ENCODE results near the gene CATSPERD.
"Not testable (repeated sequence)": the region's sequence is repeated elsewhere in the genome, so short reads cannot be mapped to it uniquely, and the experiment has no call there.

The CATSPERD gene

DNA sequence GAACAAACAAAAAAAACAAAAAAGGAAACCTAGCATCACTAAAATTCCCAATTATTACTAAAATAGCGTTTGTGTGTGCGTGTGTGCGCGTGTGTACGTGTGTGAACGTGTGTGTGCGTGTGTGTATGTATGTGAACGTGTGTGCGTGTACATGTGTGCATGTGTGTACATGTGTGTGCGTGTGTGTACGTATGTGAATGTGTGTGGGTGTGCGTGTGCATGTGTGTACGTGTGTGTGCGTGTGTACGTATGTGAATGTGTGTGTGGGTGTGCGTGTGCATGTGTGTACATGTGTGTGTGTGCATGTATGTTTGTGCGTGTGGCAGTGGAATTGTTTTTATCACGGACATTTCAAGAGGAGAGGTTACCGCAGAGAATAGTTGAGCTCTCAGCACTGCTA is 21.6 kb downstream of the CATSPERD start:
- DNase-seq (ENCODE audit: low spot score) = no peak

DNA sequence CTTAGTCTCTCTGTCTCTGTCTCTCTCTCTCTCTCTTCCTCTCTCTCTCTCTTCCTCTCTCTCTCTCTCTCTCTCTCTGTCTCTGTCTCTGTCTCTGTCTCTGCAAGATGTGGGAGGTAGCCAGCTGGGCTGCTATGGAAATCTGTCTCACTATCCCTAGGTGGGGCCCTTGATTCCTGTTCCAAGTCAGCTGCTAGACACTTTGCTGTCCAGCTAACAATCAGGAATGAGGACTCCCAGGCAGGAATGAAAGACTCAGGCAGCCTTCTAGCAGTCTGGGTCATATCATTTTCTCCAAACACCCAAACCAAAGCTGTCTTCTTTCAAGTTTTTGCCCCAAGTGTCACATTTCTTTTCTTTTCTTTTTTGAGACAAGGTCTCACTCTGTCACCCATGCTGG is 23.2 kb downstream of the CATSPERD start:
- DNase-seq (ENCODE audit: low spot score) = no peak

DNA sequence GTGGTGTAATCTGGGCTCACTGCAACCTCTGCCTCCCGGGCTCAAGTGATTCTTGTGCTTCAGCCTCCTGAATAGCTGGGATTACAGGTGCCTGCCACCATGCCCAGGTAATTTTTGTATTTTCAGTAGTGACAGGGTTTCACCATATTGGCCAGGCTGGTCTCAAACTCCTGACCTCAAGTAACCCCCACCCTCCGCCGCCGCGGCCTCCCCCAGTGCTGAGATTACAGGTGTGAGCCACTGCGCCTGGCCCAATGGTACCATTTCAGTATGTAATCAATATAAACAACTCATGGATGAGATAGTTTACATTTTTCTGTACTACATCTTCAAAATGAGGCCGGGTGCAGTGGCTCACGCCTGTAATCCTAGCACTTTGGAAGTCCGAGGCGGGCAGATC is 24.6 kb downstream of the CATSPERD start:
- DNase-seq (ENCODE audit: low spot score) = not testable (repeated sequence)

DNA sequence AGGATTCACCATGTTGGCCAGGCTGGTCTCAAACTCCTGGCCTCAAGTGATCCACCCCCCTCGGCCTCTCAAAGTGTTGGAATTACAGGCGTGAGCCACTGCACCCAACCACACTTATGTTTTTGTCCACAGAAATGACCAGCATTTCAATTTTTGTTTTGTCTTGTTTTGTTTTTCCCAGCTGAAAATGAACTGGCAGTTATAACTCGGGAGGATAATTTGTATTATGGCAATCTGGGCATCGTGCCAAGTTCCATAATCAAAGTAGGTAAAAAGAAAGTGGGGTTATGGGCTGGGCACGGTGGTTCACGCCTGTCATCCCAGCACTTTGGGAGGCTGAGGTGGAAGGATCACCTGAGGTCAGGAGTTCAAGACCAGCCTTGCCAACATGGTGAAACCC is 28.5 kb downstream of the CATSPERD start:
- DNase-seq (ENCODE audit: low spot score) = not testable (repeated sequence)

DNA sequence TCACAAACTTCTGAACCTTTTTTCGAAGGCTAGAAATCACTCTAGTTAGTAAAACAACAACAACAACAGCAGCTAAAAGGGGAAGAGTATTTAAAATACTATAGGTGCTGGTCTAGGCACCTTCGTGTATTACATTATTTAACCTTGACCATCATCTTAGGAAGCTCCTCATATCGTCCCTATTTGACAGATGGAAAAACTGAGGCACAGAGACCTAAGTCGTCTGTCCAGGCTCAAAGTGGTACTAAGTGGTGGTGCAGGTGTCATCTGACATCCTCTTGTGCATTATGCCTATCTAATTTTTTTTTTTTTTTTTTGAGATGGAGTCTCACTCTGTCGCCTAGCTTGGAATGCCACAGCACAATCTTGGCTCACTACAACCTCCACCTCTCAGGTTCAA is 29.1 kb downstream of the CATSPERD start:
- DNase-seq (ENCODE audit: low spot score) = no peak

DNA sequence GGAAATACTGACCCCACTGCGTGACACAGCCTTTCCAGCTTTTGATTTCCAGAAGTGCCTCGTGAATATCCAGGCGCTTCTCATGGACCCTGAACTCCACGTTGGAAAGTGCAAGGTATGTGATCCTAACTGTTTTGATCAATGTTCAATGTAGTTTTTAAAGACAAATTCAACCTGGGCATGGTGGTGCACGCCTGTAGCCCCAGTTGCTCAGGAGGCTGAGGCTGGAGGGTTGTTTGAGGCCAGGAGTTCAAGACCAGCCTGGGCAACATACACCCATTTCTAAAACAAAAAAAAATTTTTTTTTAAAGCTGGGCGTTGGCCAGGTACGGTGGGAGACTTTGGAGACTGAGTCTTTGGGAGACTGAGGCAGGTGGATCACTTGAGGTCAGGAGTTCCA is 31.3 kb downstream of the CATSPERD start:
- DNase-seq (ENCODE audit: low spot score) = no peak

DNA sequence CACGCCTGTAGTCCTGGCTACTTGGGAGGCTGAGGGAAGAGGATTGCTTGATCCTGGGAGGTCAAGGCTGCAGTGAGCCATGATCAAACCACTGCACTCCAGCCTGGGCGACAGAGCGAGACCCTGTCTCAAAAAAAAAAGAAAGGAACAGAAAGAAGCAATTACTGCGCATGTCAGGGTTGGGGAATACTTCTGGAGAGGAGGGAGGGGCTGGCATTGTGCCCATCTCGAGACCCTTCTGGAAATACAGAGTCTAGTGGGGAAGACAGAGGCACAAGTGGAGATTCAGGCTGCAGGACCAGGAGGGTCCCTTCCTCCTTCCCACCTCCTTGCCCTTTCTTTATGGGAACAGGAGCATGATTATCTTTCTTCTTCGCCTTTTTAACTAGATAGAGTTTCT is 33.3 kb downstream of the CATSPERD start:
- no peak for DNase-seq (ENCODE audit: low spot score)

DNA sequence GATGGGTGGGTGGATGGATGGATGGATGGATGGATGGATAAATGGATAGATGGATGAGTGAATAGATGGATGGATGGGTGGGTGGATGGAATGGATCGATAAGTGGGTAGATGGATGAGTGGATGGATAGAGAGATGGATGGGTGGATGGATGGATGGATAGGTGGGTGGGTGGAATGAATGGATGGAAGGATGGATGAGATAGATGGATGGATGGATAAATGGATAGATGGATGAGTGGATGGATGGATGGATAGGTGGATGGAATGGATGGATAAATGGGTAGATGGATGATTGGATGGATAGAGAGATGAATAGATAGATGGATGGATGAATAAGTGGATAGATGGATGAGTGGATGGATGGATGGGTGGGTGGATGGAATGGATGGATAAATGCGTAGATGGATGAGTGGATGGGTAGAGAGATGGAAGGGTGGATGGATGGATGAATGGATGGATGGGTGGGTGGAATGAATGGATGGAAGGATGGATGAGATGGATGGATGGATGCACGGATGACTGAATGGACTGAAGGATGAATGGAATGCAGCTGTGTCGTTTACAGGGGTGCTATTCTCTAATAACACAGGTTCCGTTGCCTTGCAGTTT is 42.3 kb downstream of the CATSPERD start:
- no peak for DNase-seq (ENCODE audit: low spot score)

DNA sequence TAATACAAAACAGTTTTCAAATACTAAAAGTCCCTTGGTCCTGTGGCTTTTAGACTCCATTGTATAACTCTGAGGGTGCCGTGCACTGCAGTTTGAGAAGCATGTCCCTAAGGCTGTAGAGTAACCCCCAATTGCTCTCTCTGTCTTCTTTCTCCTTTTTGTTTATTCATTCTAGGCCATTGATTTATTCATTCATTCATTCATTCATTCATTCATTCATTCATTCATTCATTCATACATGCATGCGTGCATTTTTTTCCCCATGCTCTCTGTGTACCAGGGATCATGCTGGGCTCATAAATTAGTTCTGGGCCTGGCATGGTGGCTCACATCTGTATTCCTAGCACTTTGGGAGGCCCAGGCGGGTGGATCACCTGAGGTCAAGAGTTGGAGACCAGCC is 44.8 kb downstream of the CATSPERD start:
- DNase-seq (ENCODE audit: low spot score) = no peak

DNA sequence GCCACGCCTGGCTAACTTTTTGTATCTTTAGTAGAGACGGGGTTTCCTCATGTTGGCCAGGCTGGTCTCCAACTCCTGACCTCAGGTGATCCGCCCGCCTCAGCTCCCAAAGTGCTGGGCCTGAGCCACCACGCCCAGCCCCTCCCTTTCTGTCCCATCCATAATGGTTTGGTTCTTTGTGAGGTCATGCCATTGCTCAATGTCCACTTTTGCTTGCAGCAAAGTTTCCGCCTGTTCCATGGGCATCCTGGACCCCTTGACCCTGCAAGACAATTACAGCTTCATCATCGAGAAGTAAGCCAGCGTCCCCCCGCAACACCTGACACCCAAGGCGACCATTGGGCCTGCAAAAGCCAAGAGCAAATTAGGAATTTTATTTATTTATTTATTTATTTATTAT is 47.5 kb downstream of the CATSPERD start:
- no peak for DNase-seq (ENCODE audit: low spot score)

DNA sequence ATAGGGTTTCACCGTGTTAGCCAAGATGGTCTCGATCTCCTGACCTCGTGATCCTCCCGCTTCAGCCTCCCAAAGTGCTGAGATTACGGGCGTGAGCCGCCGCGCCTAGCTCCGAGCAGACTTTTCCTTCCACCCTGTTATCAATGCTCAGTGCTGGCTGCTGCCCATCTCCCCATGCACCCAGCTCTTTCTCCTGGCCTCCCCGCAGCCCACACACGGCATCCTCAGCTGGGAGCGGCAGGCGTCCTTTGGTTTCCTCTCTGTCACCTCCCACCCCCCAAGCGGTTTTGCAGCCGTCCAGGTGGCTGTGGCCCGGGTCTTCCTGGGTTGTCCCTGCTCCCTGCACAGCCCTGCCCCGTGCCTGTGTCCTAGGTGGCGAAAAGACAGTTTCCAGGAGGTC is 52.0 kb downstream of the CATSPERD start:
- DNase-seq (ENCODE audit: low spot score) = no peak

DNA sequence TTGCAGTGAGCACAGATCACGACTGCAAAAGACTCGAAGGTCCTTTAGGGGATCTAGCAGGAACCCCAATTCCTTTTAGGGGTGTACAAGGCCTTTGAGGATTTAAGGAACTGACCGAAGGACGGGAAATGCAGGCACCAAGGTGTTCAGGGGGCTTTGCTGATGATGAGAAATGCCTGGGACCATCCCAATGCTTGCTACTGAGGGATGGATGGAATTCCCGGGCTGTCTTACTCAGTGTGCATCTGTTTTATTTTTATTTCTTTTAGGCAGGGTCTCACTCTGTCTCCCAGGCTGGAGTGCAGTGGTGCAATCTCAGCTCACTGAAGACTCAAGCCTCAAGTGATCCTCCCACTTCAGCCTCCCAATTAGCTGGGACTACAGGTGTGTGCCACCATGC is 52.8 kb downstream of the CATSPERD start:
- DNase-seq (ENCODE audit: low spot score) = no peak

DNA sequence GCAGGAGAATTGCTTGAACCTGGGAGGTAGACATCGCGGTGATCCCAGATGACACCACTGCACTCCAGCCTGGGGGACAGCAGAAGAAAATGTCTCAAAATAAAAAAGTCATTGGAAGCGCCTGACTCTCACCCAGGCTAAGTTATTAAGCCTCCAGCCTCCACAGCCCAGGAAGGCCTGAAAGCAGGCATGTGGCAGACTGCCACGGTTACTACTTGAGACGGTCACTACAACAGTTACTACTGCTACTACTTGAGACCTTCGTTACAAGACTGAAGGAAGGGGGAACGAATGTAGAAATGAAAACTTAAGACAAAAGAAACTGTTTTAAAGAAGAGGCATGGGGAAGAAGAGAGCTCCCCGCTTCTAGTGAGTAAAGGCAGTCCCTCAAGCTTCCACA is 54.5 kb downstream of the CATSPERD start:
- no peak for DNase-seq (ENCODE audit: low spot score)

DNA sequence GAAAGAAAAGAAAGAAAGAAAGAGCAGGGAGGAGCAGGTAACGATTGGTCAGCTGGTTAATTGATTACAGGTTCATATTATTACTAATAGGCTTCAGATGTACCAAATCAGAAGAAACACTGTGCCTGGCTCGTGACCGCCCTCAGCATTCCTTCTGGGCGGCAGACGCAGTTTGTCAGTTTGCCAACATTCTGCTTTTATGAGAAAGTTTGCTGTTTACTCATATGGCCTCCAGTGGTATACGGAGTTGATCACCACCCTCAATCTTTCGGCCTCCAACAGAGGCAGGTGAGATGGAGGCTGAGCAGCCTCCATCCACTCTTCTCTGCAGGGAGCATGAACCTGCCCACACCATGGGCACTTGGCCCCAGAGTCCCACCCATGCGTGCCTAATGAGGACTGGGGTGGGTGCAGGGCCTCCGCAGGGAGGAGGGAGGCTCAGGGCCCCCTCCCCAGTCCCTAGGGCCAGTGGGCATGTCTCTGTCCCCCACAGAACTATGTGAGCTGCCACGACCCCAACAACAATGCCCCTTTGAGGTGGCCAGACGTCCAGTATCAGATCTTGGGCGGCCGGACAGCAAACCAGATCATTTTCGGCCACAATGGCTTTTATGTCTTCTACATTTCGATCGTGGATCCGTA is 55.4 kb downstream of the CATSPERD start:
- DNase-seq (ENCODE audit: low spot score) = no peak

DNA sequence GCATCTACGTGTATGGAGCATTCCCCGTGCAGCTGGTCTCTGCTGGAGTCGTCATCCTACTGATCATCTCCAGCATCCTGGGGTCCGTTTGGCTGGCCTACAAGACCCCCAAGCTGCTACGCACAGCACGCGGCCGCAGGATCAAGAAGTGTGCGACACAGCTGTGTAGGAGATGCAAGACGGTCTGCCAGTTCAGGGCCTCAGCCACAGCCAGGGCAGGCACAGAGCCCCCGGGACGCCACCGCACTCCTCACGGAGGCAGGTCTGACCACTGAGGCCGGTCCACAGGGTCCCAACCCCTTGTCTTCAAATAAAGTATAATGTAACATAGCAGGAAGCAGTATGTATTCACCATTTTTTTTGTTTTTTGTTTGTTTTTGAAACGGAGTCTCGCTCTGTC is 58.0 kb downstream of the CATSPERD start:
- no peak for DNase-seq (ENCODE audit: low spot score)

DNA sequence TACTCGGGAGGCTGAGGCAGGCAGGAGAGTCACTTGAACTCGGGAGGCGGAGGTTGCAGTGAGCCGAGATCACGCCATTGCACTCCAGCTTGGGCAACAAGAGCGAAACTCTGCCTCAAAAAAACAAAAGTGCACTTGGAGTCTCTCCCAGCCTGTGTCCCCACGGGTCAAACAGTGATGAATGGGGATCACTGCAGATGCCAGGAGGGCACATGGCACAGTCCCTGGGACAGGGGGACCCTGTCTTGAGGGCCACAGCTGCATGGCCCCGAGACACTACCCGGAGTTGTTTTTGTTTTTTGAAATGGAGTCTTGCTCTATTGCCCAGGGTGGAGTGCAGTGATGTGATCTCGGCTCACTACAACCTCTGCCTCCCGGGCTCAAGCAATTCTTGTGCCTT is 60.5 kb downstream of the CATSPERD start:
- not testable (repeated sequence) for DNase-seq (ENCODE audit: low spot score)

DNA sequence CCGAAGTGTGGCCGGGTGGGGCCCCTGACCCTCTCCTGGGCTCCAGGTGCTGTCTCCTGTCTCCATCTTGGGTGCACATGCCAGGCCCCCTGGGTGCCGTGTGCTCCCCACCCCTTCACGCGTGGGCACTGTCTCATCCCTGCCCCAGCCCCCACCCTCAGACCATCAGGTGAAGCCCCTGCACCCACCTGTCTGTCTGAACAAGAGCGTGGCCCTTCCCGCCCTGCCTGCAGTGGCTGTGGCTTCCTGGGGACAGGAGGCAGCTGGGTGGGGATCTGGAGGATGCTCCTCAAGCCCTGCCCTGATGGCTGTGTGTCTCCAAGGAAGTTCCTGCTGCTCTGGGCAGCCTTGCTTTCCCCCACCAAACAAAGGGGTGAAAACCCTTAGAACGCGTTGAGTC is 61.9 kb downstream of the CATSPERD start:
- no peak for DNase-seq (ENCODE audit: low spot score)

DNA sequence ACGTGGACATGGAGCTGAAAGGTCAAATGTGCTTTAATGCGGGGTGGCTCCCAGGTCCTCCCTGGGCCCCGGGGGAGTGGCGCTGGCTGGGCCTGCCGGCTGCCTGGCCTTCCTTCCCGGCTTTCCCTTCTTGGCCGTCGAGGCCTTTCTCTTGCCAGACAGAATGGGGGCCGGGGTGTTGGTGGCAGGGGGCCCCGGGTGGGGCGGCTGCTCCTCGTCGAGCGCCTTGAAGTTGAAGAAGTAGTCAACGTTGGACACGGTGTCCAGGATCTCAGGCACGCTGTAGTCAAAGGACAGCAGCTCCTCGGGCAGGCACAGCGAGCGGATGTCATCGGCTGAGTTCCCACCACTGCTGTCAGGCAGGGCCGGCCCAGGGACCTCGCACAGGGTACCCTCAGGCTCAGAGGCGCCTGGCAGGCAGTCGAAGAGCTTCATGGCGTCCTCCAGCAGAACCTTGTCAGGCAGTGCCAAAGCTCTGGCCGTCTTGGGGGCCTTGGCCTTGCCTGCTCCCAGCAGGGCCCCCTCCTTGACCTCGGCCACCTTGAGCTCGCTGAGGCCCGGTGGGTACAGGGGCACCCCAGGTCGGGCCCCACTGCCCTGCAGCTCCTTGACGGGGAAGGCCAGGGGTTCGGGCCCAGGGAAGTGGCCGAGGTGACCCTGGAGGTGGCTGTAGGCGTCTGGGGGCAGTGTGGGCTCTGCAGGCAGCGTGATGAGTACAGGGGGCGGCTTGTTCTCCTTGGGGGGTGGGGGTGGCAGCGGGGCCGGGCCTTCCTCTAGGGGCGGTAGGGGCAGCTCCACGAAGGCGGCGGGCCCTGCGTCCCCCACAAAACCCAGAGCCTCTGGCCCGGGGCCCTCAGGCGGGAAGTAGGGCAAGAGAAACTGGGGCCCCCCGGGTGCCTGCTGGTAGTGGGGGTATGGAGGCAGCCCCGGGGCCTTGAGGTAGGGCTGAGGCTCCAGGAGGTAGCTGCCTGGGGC is 62.8 kb downstream of the CATSPERD start:
- no peak for DNase-seq (ENCODE audit: low spot score)

DNA sequence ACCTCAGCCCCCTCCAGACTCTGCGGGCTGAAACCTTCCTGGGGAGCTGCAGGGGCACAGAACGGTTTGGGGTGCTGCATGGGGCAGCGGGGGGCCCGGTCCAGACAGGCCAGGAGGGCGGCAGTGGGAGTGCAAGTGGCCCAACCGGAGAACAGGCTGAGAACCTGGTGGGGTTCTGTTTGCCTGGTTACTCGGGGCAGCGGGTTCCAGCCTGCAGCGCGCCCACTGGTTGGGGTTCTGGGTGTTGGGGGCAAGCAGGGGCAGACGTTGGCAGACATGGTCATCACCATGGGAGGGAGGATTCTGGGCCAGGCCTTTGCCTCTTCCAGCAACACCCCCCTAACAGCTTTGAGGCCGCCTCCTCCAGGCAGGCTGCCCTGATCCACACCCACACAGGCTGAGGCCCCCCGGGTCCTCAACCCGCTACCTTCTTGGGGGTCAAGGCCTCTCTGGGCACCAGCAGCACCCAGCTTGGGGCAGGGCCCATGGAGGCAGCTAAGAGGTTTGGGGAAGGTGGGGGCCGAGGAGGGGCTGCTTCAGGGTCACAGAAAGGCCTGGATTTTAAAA is 64.2 kb downstream of the CATSPERD start, which contains the start of gene PRR22:
Gene PRR22 (minus strand): TSS at position 166 of the 567 bp plus-strand sequence. CDS start 86 bp downstream, at position 80.
- no peak for DNase-seq (ENCODE audit: low spot score)

DNA sequence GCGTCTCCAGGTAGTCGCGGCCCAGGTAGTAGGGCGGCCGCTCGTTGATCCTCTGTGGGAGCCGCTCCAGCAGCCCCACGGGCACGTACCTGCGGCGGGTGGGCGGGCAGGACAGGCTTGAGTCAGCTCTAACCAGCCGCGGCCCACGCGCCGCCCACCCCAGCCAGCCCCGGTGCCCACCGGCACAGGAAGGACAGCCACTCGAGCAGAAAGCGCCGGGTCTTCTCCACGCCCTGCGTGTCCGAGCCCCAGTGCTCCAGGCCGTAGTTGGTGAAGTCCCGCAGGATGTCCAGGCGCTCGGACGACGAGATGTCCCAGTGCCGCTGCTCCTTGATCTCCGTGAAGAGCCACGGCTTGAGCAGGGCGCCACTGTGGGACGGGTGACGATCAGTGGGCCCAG is 65.0 kb downstream of the CATSPERD start:
- no peak for DNase-seq (ENCODE audit: low spot score)

DNA sequence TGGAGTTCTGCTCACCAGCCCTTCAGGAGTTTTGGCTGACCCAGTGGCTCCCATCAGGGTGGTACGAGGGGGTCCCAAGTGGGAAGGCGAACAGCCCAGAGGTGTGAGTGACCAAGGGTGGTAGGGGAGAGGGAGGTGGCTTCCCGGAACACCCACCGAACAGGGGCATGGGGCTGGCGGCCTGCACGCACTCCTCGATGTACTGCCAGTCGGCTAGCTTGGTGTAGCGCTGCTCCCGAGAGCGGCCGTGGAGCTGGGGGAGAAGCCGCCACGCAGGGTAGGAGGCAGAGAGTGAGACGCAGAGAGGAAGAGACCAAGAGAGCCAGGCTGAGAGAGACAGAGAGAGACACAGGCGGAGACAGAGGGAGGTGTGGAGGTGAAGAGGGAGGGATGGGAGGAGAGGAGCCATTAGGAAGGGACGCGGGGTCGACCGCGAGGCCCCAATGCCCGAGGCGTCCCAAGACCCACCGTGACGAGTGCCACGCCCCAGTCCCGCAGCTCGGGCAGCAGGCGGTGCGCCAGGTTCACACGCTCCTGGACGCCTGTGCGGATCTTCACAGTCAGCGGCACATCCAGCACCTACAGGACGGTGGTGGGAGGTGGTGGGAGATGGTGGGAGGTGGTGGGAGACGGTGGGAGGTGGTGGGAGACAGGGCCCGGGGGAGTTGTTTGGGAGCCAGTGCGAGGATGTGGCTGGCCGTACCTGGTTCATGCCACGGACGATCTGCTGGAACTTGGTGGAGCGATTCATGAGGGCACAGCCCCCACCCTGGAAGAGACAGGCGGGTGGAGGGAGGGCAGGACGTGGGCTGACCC is 66.4 kb downstream of the CATSPERD start:
- no peak for DNase-seq (ENCODE audit: low spot score)

All from HuH-7.5 (cell line).